Thymus (tissue), 11 donors: ENCODE data around the gene NACC2. TPM values are rescaled to one million over a fixed set of nuclear protein-coding genes. Genes with fewer than 3 reads are reported as not detected.

Experiments
- DNase-seq, 9 donors: peaks; one replicate each; pipeline ENCODE4 v3.0.0-alpha.2; 2013; ENCODE audit warnings: low spot score in 9 of 9, low read depth in 6 of 9, missing footprints in 1 of 9
- H3K27ac ChIP-seq, 2 donors: one replicate each; pipeline ENCODE4 v1.5.1; 2013; ENCODE audit warnings: control low read depth in 1 of 2, low read depth in 1 of 2, low read length in 1 of 2, mild to moderate bottlenecking in 1 of 2, moderate library complexity in 1 of 2
- H3K27me3 ChIP-seq, 2 donors: one replicate each; pipeline ENCODE4 v1.5.1; 2013; ENCODE audit warnings: low read length in 1 of 2; ENCODE audit not compliant: control insufficient read depth in 2 of 2, insufficient read depth in 1 of 2
- H3K36me3 ChIP-seq, 2 donors: one replicate each; pipeline ENCODE4 v1.5.1; 2013; ENCODE audit warnings: low read length in 1 of 2, mild to moderate bottlenecking in 1 of 2, moderate library complexity in 1 of 2; ENCODE audit not compliant: control insufficient read depth in 2 of 2, insufficient read depth in 2 of 2
- H3K4me1 ChIP-seq, 2 donors: one replicate each; pipeline ENCODE4 v1.5.1; 2013; ENCODE audit warnings: low read length in 2 of 2; ENCODE audit not compliant: control insufficient read depth in 2 of 2, insufficient read depth in 2 of 2
- H3K4me3 ChIP-seq, 2 donors: one replicate each; pipeline ENCODE4 v1.5.1; 2013; ENCODE audit warnings: low read length in 2 of 2, control low read depth in 1 of 2, mild to moderate bottlenecking in 1 of 2
- H3K9me3 ChIP-seq, 2 donors: one replicate each; pipeline ENCODE4 v1.5.1; 2013; ENCODE audit warnings: low read length in 1 of 2, mild to moderate bottlenecking in 1 of 2; ENCODE audit not compliant: control insufficient read depth in 2 of 2, insufficient read depth in 1 of 2
- WGBS: extraction: QIAGEN DNeasy Blood & Tissue Kit; methylation state at CpG from one replicate; pipeline ENCODE4 v1.1.7; 2013; 5-methylcytosine and 5-hydroxymethylcytosine counted together
- polyA plus RNA-seq: library from polyadenylated mRNA; stranded (reverse); fragments of 200-250 nt; gene quantifications from one replicate; pipeline ENCODE4 v1.2.3, GENCODE V29; 2013
- total RNA-seq: library from RNA; stranded (reverse); fragments of 120-200 nt; gene quantifications from one replicate; pipeline ENCODE4 v1.2.4, GENCODE V29; 2013
- donor health status: healthy.

Gene NACC2
- total and polyA plus RNA-seq, 2 donors, result 1.5 to 4.4 TPM

- H3K4me1 ChIP-seq, result peaks cover 0 to 13% of the 10 kb centered on the region in 2 donors
- no peak for DNase-seq
- WGBS, result 95% methylated on average over 22 of the region's 22 CpGs
These were observed 4.1 kb downstream of the NACC2 start for GRCh38 chr9:136090768-136091581.

GRCh38 chr9:136090056-136090735, 4.9 kb downstream of the NACC2 start:
- no peak for DNase-seq
- H3K4me3 ChIP-seq, result no peak overlapping the region
- H3K9me3 ChIP-seq, result no peaks in the 10 kb centered on the region
- 64% methylated on average over 9 of the region's 9 CpGs for WGBS
- H3K36me3 ChIP-seq, result no peaks in the 10 kb centered on the region
- no peak overlapping the region for H3K27ac ChIP-seq
- peaks cover 0 to 13% of the 10 kb centered on the region in 2 donors for H3K4me1 ChIP-seq
- peaks cover 27 to 60% of the 10 kb centered on the region in 2 donors for H3K27me3 ChIP-seq

More at GRCh38 chr9:136090768-136091581, 4.1 kb downstream of the NACC2 start:
- no peaks in the 10 kb centered on the region for H3K36me3 ChIP-seq
- no peak overlapping the region for H3K4me3 ChIP-seq
- H3K9me3 ChIP-seq, result no peaks in the 10 kb centered on the region
- peaks cover 35 to 64% of the 10 kb centered on the region in 2 donors for H3K27me3 ChIP-seq
- no peak overlapping the region for H3K27ac ChIP-seq

GRCh38 chr9:136089697-136090045, 5.4 kb downstream of the NACC2 start:
- WGBS, result 17% methylated on average over 3 of the region's 3 CpGs
- H3K4me1 ChIP-seq, result peaks cover 0 to 13% of the 10 kb centered on the region in 2 donors
- H3K9me3 ChIP-seq, result no peaks in the 10 kb centered on the region
- H3K27ac ChIP-seq, result no peak overlapping the region
- no peak for DNase-seq
- H3K4me3 ChIP-seq, result no peak overlapping the region
- peaks cover 22 to 60% of the 10 kb centered on the region in 2 donors for H3K27me3 ChIP-seq
- no peaks in the 10 kb centered on the region for H3K36me3 ChIP-seq

- DNase-seq, result no peak
These were observed 6.0 kb downstream of the NACC2 start for GRCh38 chr9:136088939-136089696.

GRCh38 chr9:136088481-136088938, 6.6 kb downstream of the NACC2 start:
- Histone ChIP-seq H3K36me3 (no peaks in the 10 kb centered on the region), H3K27ac (no peak overlapping the region), H3K4me1 (peaks cover 0 to 9% of the 10 kb centered on the region in 2 donors), H3K9me3 (no peaks in the 10 kb centered on the region), H3K27me3 (peaks cover 11 to 48% of the 10 kb centered on the region in 2 donors), H3K4me3 (no peak overlapping the region)
- no peak for DNase-seq
- 70% methylated on average over 15 of the region's 15 CpGs for WGBS

More at GRCh38 chr9:136088939-136089696, 6.0 kb downstream of the NACC2 start:
- Histone ChIP-seq H3K36me3 (no peaks in the 10 kb centered on the region), H3K4me3 (no peak overlapping the region), H3K4me1 (peaks cover 0 to 10% of the 10 kb centered on the region in 2 donors), H3K9me3 (no peaks in the 10 kb centered on the region), H3K27ac (no peak overlapping the region), H3K27me3 (peaks cover 17 to 54% of the 10 kb centered on the region in 2 donors)
- whole genome bisulfite sequencing, result 10% methylated on average over 22 of the region's 22 CpGs

GRCh38 chr9:136087741-136088480, 7.2 kb downstream of the NACC2 start:
- Histone ChIP-seq H3K27ac (no peak overlapping the region), H3K9me3 (no peaks in the 10 kb centered on the region), H3K36me3 (no peaks in the 10 kb centered on the region), H3K27me3 (peaks cover 5 to 42% of the 10 kb centered on the region in 2 donors), H3K4me1 (peaks cover 0 to 9% of the 10 kb centered on the region in 2 donors), H3K4me3 (no peak overlapping the region)
- WGBS, result 96% methylated on average over 24 of the region's 24 CpGs
- DNase-seq, result no peak

GRCh38 chr9:136086951-136087740, 7.9 kb downstream of the NACC2 start:
- Histone ChIP-seq H3K36me3 (no peaks in the 10 kb centered on the region), H3K4me1 (peaks cover 0 to 9% of the 10 kb centered on the region in 2 donors), H3K9me3 (peaks cover 0 to under 1% of the 10 kb centered on the region in 2 donors), H3K4me3 (no peak overlapping the region), H3K27me3 (peaks cover under 1 to 34% of the 10 kb centered on the region in 2 donors), H3K27ac (no peak overlapping the region)
- no peak for DNase-seq
- WGBS, result 92% methylated on average over 21 of the region's 21 CpGs
